ENCODE measurements around the gene HPSE2.
"Not testable (repeated sequence)": the region's sequence is repeated elsewhere in the genome, so short reads cannot be mapped to it uniquely, and the experiment has no call there.

The HPSE2 gene

DNA sequence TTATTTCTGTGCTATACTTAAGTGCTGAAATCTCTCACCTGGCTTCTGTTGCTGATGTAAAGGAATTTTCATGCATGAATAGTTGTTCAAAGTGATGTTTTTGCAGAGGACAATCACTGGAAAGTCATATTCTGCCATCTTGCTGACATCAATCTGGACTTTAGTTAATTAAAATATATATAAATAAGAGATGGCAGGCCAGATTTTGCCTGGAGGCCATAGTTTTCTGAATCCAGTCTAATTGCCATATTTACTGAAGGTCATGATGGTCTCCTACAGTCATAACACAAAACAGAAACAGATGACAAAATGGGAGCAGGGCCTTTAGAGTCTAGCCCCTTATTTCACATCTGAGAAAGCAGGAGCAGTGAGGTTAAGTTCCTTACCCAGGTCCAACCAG, 228.2 kb downstream of the HPSE2 start:
- TF ChIP-seq POLR2A (IDR thresholded peaks at IDR 0.05; ENCODE audit: low read depth, low read length): no peak
- DNase-seq (ENCODE audit: insufficient read length, low spot score) (no peak), FAIRE-seq (no peak)

DNA sequence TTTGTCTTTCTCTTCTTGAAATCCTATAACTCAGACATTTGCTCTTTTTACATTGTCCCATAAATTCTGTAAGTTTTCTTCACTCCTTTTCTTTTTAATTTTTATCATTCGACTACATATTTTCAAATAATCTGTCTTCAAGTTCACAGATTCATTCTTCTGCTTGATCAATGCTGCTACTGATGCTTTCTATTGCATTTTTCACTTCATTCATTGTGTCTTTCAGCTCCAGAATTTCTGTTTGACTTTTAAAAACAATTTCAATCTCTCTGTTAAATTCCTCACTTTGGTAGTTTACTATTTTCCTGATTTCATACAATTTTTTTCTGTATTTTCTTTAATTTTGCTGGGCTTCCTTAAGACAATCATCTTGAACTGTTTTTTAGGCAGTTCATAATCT, 230.4 kb downstream of the HPSE2 start:
- no peak for TF ChIP-seq POLR2A (IDR thresholded peaks at IDR 0.05; ENCODE audit: low read depth, low read length)
- DNase-seq (ENCODE audit: insufficient read length, low spot score) (no peak), FAIRE-seq (no peak)

DNA sequence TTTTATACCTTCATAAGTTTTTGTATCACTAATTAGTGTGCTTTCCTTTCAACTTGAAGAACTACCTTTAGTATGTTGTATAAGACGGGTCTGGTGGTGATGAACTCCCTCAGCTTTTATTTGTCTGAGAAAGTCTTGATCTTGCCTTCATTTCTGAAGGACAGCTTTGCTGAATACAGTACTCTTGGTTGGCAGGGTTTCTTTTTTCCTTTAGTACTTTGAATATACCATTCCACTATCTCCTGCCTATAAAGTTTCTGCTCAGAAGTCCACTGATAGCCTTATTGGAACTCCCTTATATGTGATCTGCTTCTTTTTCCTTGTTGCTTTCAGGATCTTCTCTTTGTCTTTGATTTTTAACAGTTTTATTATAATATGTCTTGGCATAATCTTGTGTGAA, 230.9 kb downstream of the HPSE2 start:
- FAIRE-seq (no peak), DNase-seq (ENCODE audit: insufficient read length, low spot score) (no peak)
- no peak for TF ChIP-seq POLR2A (IDR thresholded peaks at IDR 0.05; ENCODE audit: low read depth, low read length)

- DNase-seq (ENCODE audit: insufficient read length, low spot score) (no peak), FAIRE-seq (no peak)
- TF ChIP-seq POLR2A (IDR thresholded peaks at IDR 0.05; ENCODE audit: low read depth, low read length): no peak
Measured at GRCh38 chr10:99002392-99002791, 233.3 kb downstream of the HPSE2 start.

- DNase-seq (ENCODE audit: insufficient read length, low spot score) (no peak), FAIRE-seq (no peak)
- no peak for TF ChIP-seq POLR2A (IDR thresholded peaks at IDR 0.05; ENCODE audit: low read depth, low read length)
Measured at GRCh38 chr10:98997596-98997995, 238.1 kb downstream of the HPSE2 start.

DNA sequence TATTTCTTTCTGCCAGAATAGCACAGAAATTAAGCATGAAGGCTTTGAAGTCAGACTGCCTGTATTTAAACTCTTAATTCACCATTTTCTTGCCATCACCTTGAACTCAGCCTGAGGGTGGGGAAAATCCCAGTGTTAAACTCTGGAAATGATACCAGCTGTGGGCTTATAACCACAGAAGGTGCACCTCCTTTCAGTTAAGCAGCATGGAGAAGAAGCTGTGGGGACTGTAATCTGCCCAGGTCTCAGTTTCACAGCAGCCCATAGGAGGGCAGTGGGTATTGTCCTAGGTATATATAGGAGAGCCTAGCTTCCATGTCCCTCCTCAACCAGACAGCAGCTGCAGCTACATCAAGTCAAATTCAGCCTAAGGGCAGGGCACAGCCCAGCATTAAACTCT, 241.6 kb downstream of the HPSE2 start:
- TF ChIP-seq POLR2A (IDR thresholded peaks at IDR 0.05; ENCODE audit: low read depth, low read length): no peak
- no peak for DNase-seq (ENCODE audit: insufficient read length, low spot score)
- no peak for FAIRE-seq

GRCh38 chr10:98983751-98984150, 251.9 kb downstream of the HPSE2 start:
- FAIRE-seq: not testable (repeated sequence)

DNA sequence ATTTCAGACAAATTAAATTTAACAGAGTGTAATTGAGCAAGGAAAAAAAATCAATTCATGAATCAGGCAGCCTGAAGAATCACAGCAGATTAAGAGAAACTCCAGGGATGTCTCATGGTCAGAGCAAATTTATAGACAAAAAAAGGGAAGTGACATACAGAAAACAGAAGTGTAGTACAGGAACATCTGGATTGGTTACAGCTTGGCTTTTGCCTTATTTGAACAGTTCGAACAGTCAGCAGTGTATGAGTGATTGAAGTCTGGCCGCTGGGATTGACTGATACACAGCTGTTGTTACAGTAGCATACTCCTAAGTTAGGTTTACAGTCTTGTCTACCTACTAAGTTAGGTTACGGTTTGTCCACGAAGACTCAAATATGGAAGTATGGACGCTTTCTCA, 255.3 kb downstream of the HPSE2 start:
- TF ChIP-seq POLR2A (IDR thresholded peaks at IDR 0.05; ENCODE audit: low read depth, low read length): no peak
- DNase-seq (ENCODE audit: insufficient read length, low spot score): no peak
- no peak for FAIRE-seq

More at GRCh38 chr10:98983751-98984150, 251.9 kb downstream of the HPSE2 start:
- not testable (repeated sequence) for DNase-seq (ENCODE audit: insufficient read length, low spot score)

DNA sequence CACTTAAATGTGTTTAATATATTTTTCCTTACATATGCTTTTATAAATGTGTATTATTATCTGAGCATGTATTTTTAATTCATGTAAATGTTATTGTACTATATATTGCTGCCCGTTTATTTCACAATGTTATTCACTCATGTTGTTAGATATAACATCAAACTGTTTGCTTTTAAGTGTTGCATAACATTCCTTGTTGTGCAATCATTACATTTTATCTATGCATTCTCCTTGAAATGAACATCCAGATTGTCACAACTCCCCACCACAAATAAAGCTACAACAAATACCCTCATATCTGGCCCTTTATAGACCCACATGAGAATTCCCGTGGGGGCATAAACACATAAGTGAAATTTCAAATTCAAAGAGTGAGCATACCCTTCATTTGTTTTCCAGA, 264.2 kb downstream of the HPSE2 start:
- no peak for TF ChIP-seq POLR2A (IDR thresholded peaks at IDR 0.05; ENCODE audit: low read depth, low read length)
- no peak for DNase-seq (ENCODE audit: insufficient read length, low spot score)
- no peak for FAIRE-seq

GRCh38 chr10:98967601-98968000, 268.1 kb downstream of the HPSE2 start:
- no peak for TF ChIP-seq POLR2A (IDR thresholded peaks at IDR 0.05; ENCODE audit: low read depth, low read length)
- DNase-seq (ENCODE audit: insufficient read length, low spot score) (no peak), FAIRE-seq (no peak)

DNA sequence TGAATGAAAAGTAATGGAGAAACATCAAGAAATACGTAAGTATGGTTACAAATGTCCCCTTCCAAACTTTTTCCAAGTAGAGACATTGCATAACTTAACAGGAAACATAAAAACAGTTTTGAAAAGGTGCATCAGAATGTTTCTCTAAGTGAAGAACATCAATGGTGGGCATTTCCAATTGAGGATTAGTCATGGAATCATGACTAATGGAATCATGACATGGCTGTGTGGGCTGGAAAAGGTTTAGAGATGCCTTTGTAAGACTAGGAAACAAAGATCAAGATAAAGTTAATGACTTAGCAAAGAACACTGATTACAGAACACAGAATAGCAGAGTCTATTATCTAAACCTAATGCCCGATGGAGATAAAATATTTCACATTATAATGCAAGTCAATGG, 272.0 kb downstream of the HPSE2 start:
- no peak for DNase-seq (ENCODE audit: insufficient read length, low spot score)
- FAIRE-seq: no peak
- TF ChIP-seq POLR2A (IDR thresholded peaks at IDR 0.05; ENCODE audit: low read depth, low read length): no peak

DNA sequence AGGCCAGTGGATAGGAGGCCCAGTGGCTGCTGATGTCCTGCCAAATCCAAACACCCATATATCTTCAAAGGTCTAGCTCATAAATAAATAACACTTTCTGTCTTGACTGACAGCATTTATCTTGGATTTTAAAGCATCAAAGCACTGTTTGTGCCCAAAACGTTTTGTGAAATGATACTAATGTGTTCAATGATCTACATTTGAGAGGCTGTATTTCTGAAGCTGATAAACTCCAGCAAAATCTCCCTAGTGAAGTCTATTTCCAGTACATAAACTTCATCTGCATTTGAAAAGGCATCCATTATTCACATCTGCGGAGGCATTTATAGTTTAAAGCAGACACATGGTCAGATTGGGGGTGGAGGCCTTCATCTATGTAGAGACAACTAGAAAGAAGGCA, 276.3 kb downstream of the HPSE2 start:
- DNase-seq (ENCODE audit: insufficient read length, low spot score): no peak
- no peak for TF ChIP-seq POLR2A (IDR thresholded peaks at IDR 0.05; ENCODE audit: low read depth, low read length)
- FAIRE-seq: no peak

- FAIRE-seq: no peak
- no peak for TF ChIP-seq POLR2A (IDR thresholded peaks at IDR 0.05; ENCODE audit: low read depth, low read length)
- DNase-seq (ENCODE audit: insufficient read length, low spot score): no peak
Measured at GRCh38 chr10:98957801-98958200, 277.9 kb downstream of the HPSE2 start.

- DNase-seq (ENCODE audit: insufficient read length, low spot score) (no peak), FAIRE-seq (no peak)
- TF ChIP-seq POLR2A (IDR thresholded peaks at IDR 0.05; ENCODE audit: low read depth, low read length): no peak
Measured at GRCh38 chr10:98956576-98957260, 278.9 kb downstream of the HPSE2 start.

- DNase-seq (ENCODE audit: insufficient read length, low spot score) (no peak), FAIRE-seq (no peak)
- TF ChIP-seq POLR2A (IDR thresholded peaks at IDR 0.05; ENCODE audit: low read depth, low read length): no peak
Measured at GRCh38 chr10:98953251-98953650, 282.4 kb downstream of the HPSE2 start.

Data from H54 (cell line).